Esophagus muscularis mucosa (tissue), 4 donors: ENCODE results near the gene SLC19A3. TPM values are rescaled to one million over a fixed set of nuclear protein-coding genes. Genes with fewer than 3 reads are reported as not detected.
"Not testable (repeated sequence)": the region's sequence is repeated elsewhere in the genome, so short reads cannot be mapped to it uniquely, and the experiment has no call there.

Experiments used
- DNase-seq: peaks from one replicate; pipeline ENCODE4 v3.0.0-alpha.2; 2017; ENCODE audit errors: extremely low spot score
- H3K27ac ChIP-seq, 4 donors: fragments of 200-600 bp; sonication (generic); replicated peaks in 1 of 4; 1 replicate in 3 of 4; 2 replicates in 1 of 4; pipeline ENCODE4 v1.5.1; 2016 to 2019; ENCODE audit warnings: mild to moderate bottlenecking in 1 of 4
- H3K27me3 ChIP-seq, 4 donors: fragments of 200-600 bp; sonication (generic); one replicate each; pipeline versions ENCODE4 v1.5.1 to v1.6.0; 2016 to 2019
- H3K36me3 ChIP-seq, 4 donors: fragments of 200-600 bp; sonication (generic); one replicate each; pipeline ENCODE4 v1.5.1; 2016 to 2019
- H3K4me1 ChIP-seq, 4 donors: fragments of 200-600 bp; sonication (generic); one replicate each; pipeline ENCODE4 v1.5.1; 2016 to 2019
- H3K4me3 ChIP-seq, 4 donors: fragments of 200-600 bp; sonication (generic); 1 replicate in 2 of 4; 2 replicates in 2 of 4; pipeline ENCODE4 v1.5.1; 2016 to 2019; ENCODE audit warnings: mild to moderate bottlenecking in 4 of 4, moderate library complexity in 1 of 4
- H3K9me3 ChIP-seq, 4 donors: fragments of 200-600 bp; sonication (generic); 1 replicate in 3 of 4; 2 replicates in 1 of 4; pipeline ENCODE4 v1.5.1; 2016 to 2019
- CTCF ChIP-seq, 3 experiments: fragments of 200-600 bp in 2 of 3; fragments of 450-650 bp in 1 of 3; sonication (generic) in 2 of 3; IDR thresholded peaks; one replicate each; pipeline ENCODE4 v1.5.1; 2017 to 2019; ENCODE audit warnings: antibody characterized with exemption in 3 of 3, mild to moderate bottlenecking in 2 of 3, moderate library complexity in 1 of 3
- EP300 ChIP-seq: sonication (generic); formaldehyde crosslinking; IDR thresholded peaks from one replicate; pipeline ENCODE4 v1.6.1; 2017; ENCODE audit warnings: antibody characterized with exemption
- POLR2A ChIP-seq: fragments of 450-650 bp; IDR thresholded peaks from one replicate; pipeline ENCODE4 v1.6.1; 2017; ENCODE audit warnings: antibody characterized with exemption, moderate library complexity, mild to moderate bottlenecking, low read depth
- POLR2AphosphoS5 ChIP-seq, 2 donors: sonication (generic); formaldehyde crosslinking; IDR thresholded peaks; one replicate each; pipeline ENCODE4 v1.6.1; 2017; ENCODE audit warnings: antibody characterized with exemption in 2 of 2
- WGBS: methylation state at CpG from one replicate; pipeline ENCODE4 v1.1.5; 2018; 5-methylcytosine and 5-hydroxymethylcytosine counted together
- intact Hi-C: fragments of 100-400 bp; cut with DNase I; formaldehyde crosslinking; loops from one replicate; pipeline ENCODE4 v1.15.1; 2023
- total RNA-seq, 4 donors: library from RNA; depleted of rRNA; stranded (reverse); fragments of >200 nt; gene quantifications; one replicate each; pipeline versions ENCODE4 v1.1.0 to v1.2.1, GENCODE V29; 2016

The SLC19A3 gene
- total RNA-seq, 4 donors from 2014 or later, result 0.40 to 1.5 (median 0.69) TPM

GRCh38 chr2:227684258-227684657 lies 33.6 kb downstream of the SLC19A3 start:
- Histone ChIP-seq H3K9me3 (no peaks in the 10 kb centered on the region), H3K27me3 (no peaks in the 10 kb centered on the region), H3K4me3 (no peak overlapping the region), H3K27ac (no peak overlapping the region), H3K4me1 (no peaks in the 10 kb centered on the region), H3K36me3 (no peaks in the 10 kb centered on the region)
- no peak for TF ChIP-seq POLR2A
- no peak for TF ChIP-seq CTCF (IDR thresholded peaks at IDR 0.05)
- TF ChIP-seq POLR2AphosphoS5 (IDR thresholded peaks at IDR 0.05), result no peak
- TF ChIP-seq EP300, result no peak
- intact Hi-C loops, result no loop called here
- 69% methylated on average over 5 of the region's 5 CpGs for WGBS
- DNase-seq, result peak; percentile 14

GRCh38 chr2:227677928-227678327 lies 39.9 kb downstream of the SLC19A3 start:
- intact Hi-C loops, result no loop called here
- Histone ChIP-seq H3K4me1 (no peaks in the 10 kb centered on the region), H3K27ac (no peak overlapping the region), H3K27me3 (no peaks in the 10 kb centered on the region), H3K36me3 (no peaks in the 10 kb centered on the region), H3K4me3 (no peak overlapping the region), H3K9me3 (no peaks in the 10 kb centered on the region)
- TF ChIP-seq CTCF (IDR thresholded peaks at IDR 0.05), result no peak
- TF ChIP-seq POLR2AphosphoS5 (IDR thresholded peaks at IDR 0.05), result no peak
- no peak for TF ChIP-seq POLR2A
- TF ChIP-seq EP300, result no peak
- DNase-seq, result no peak
- 96% methylated on average over 3 of the region's 3 CpGs for WGBS

GRCh38 chr2:227674485-227674884 lies 43.3 kb downstream of the SLC19A3 start:
- no peaks in the 10 kb centered on the region for H3K9me3 ChIP-seq
- TF ChIP-seq CTCF (IDR thresholded peaks at IDR 0.05) (no peak), EP300 (no peak), POLR2AphosphoS5 (IDR thresholded peaks at IDR 0.05) (no peak), POLR2A (no peak)
- no peaks in the 10 kb centered on the region for H3K4me1 ChIP-seq
- no peaks in the 10 kb centered on the region for H3K36me3 ChIP-seq
- no peak overlapping the region for H3K27ac ChIP-seq
- no peaks in the 10 kb centered on the region for H3K27me3 ChIP-seq
- intact Hi-C loops, result no loop called here
- H3K4me3 ChIP-seq, result no peak overlapping the region
- WGBS, result 75% methylated on average over 5 of the region's 5 CpGs
- DNase-seq, result no peak

GRCh38 chr2:227673620-227674019 lies 44.2 kb downstream of the SLC19A3 start:
- H3K9me3 ChIP-seq, H3K27me3 ChIP-seq, intact Hi-C loops, H3K4me3 ChIP-seq, DNase-seq, H3K36me3 ChIP-seq, H3K27ac ChIP-seq, H3K4me1 ChIP-seq: not testable (repeated sequence)
- 73% methylated on average over 5 of the region's 5 CpGs for WGBS

GRCh38 chr2:227671170-227671905 lies 46.5 kb downstream of the SLC19A3 start:
- no peak overlapping the region for H3K27ac ChIP-seq
- TF ChIP-seq CTCF (IDR thresholded peaks at IDR 0.05) (no peak), EP300 (no peak), POLR2AphosphoS5 (IDR thresholded peaks at IDR 0.05) (no peak), POLR2A (no peak)
- no peaks in the 10 kb centered on the region for H3K9me3 ChIP-seq
- no peak for DNase-seq
- H3K27me3 ChIP-seq, result no peaks in the 10 kb centered on the region
- H3K36me3 ChIP-seq, result no peaks in the 10 kb centered on the region
- WGBS, result 74% methylated on average over 3 of the region's 3 CpGs
- intact Hi-C loops, result no loop called here
- H3K4me3 ChIP-seq, result no peak overlapping the region
- no peaks in the 10 kb centered on the region for H3K4me1 ChIP-seq

GRCh38 chr2:227666631-227667170 lies 51.1 kb downstream of the SLC19A3 start, which contains the start of gene SCYGR5:
Gene SCYGR5 (plus strand): TSS chr2:227666804. CDS start chr2:227666804, 0 bp downstream.
- not testable (repeated sequence) for H3K27ac ChIP-seq, DNase-seq, H3K36me3 ChIP-seq, H3K4me3 ChIP-seq, H3K27me3 ChIP-seq, H3K9me3 ChIP-seq, H3K4me1 ChIP-seq
- intact Hi-C loops, result loop anchor here (10.0 kb wide), 1 partner anchor 198 kb away; no protein-coding TSS in a partner anchor
- 95% methylated on average over 9 of the region's 13 CpGs for WGBS
